Nephron (organoid): ENCODE measurements around the gene XPO6.

Source experiments
- H3K27ac Mint-ChIP-seq, 3 experiments: 2 replicates each; pipeline ENCODE4 v1.8.0; 2020; ENCODE audit warnings: mixed read lengths in 3 of 3, mild to moderate bottlenecking in 2 of 3, moderate library complexity in 1 of 3
- H3K27me3 Mint-ChIP-seq: 2 replicates; pipeline ENCODE4 v1.8.0; 2021; ENCODE audit warnings: low read depth, mild to moderate bottlenecking, moderate library complexity, mixed read lengths
- H3K36me3 Mint-ChIP-seq: 2 replicates; pipeline ENCODE4 v1.8.0; 2020; ENCODE audit warnings: low read depth, mixed read lengths
- H3K4me1 Mint-ChIP-seq: 2 replicates; pipeline ENCODE4 v1.8.0; 2020; ENCODE audit warnings: mixed read lengths
- H3K4me3 Mint-ChIP-seq, 3 experiments: 2 replicates each; pipeline ENCODE4 v1.8.0; 2020; ENCODE audit warnings: mild to moderate bottlenecking in 3 of 3, mixed read lengths in 3 of 3, moderate library complexity in 2 of 3
- H3K9me3 Mint-ChIP-seq: 2 replicates; pipeline ENCODE4 v1.8.0; 2020; ENCODE audit warnings: mixed read lengths
- TF ChIP-seq, protein P1 (sequence below), 3 experiments: fragments of 200-600 bp; sonication (generic); IDR thresholded peaks; one replicate each; pipeline ENCODE4 v1.5.0; 2021; ENCODE audit warnings: antibody characterized with exemption in 3 of 3; ENCODE audit not compliant: unreplicated experiment in 3 of 3

XPO6 gene

GRCh38 chr16:28164140-28164539 is 47.6 kb downstream of the XPO6 start:
- TF ChIP-seq, protein P1, sequence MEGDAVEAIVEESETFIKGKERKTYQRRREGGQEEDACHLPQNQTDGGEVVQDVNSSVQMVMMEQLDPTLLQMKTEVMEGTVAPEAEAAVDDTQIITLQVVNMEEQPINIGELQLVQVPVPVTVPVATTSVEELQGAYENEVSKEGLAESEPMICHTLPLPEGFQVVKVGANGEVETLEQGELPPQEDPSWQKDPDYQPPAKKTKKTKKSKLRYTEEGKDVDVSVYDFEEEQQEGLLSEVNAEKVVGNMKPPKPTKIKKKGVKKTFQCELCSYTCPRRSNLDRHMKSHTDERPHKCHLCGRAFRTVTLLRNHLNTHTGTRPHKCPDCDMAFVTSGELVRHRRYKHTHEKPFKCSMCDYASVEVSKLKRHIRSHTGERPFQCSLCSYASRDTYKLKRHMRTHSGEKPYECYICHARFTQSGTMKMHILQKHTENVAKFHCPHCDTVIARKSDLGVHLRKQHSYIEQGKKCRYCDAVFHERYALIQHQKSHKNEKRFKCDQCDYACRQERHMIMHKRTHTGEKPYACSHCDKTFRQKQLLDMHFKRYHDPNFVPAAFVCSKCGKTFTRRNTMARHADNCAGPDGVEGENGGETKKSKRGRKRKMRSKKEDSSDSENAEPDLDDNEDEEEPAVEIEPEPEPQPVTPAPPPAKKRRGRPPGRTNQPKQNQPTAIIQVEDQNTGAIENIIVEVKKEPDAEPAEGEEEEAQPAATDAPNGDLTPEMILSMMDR (IDR thresholded peaks at IDR 0.05; ENCODE audit: unreplicated experiment in 3 of 3): no peak
- no peaks in the 10 kb centered on the region for H3K9me3 Mint-ChIP-seq
- peak overlapping the region in 2 of 3 experiments; percentile 68 to 86 for H3K27ac Mint-ChIP-seq
- no peaks in the 10 kb centered on the region for H3K27me3 Mint-ChIP-seq
- H3K36me3 Mint-ChIP-seq: peaks cover 37% of the 10 kb centered on the region
- H3K4me1 Mint-ChIP-seq: peaks cover 29% of the 10 kb centered on the region
- no peak overlapping the region for H3K4me3 Mint-ChIP-seq

GRCh38 chr16:28163699-28164098 is 48.1 kb downstream of the XPO6 start:
- peak overlapping the region in 2 of 3 experiments; percentile 68 to 86 for H3K27ac Mint-ChIP-seq
- H3K4me3 Mint-ChIP-seq: no peak overlapping the region
- H3K36me3 Mint-ChIP-seq: peaks cover 32% of the 10 kb centered on the region
- no peaks in the 10 kb centered on the region for H3K9me3 Mint-ChIP-seq
- H3K27me3 Mint-ChIP-seq: no peaks in the 10 kb centered on the region
- peaks cover 31% of the 10 kb centered on the region for H3K4me1 Mint-ChIP-seq
- TF ChIP-seq, protein P1 (IDR thresholded peaks at IDR 0.05; ENCODE audit: unreplicated experiment in 3 of 3): no peak

GRCh38 chr16:28162326-28162877 is 49.4 kb downstream of the XPO6 start:
- no peak overlapping the region for H3K27ac Mint-ChIP-seq
- peaks cover 39% of the 10 kb centered on the region for H3K4me1 Mint-ChIP-seq
- no peaks in the 10 kb centered on the region for H3K9me3 Mint-ChIP-seq
- H3K27me3 Mint-ChIP-seq: no peaks in the 10 kb centered on the region
- H3K4me3 Mint-ChIP-seq: no peak overlapping the region
- TF ChIP-seq, protein P1 (IDR thresholded peaks at IDR 0.05; ENCODE audit: unreplicated experiment in 3 of 3): no peak
- peaks cover 28% of the 10 kb centered on the region for H3K36me3 Mint-ChIP-seq

DNA sequence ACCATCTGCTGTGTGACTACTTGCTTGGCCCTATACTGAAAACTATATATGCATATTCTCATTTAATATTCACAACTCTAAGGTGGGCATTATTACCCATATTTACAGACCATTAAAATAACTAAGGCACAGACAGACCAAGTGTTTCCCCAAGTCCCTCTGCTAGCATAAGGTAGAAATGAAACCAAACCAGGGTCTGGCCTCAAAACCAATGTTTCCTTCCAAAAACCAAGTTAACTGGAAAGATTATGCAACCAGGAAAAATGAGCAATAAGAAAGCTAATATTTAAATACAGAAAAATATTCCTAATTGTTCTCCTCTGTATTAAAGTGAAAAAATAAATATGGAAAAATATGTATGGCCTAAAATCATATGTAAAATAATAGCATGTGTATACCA is 50.1 kb downstream of the XPO6 start:
- Mint-ChIP-seq H3K4me3 (no peak overlapping the region), H3K27ac (no peak overlapping the region), H3K9me3 (no peaks in the 10 kb centered on the region), H3K4me1 (peaks cover 40% of the 10 kb centered on the region), H3K36me3 (peaks cover 20% of the 10 kb centered on the region), H3K27me3 (no peaks in the 10 kb centered on the region)
- TF ChIP-seq, protein P1 (IDR thresholded peaks at IDR 0.05; ENCODE audit: unreplicated experiment in 3 of 3): no peak

DNA sequence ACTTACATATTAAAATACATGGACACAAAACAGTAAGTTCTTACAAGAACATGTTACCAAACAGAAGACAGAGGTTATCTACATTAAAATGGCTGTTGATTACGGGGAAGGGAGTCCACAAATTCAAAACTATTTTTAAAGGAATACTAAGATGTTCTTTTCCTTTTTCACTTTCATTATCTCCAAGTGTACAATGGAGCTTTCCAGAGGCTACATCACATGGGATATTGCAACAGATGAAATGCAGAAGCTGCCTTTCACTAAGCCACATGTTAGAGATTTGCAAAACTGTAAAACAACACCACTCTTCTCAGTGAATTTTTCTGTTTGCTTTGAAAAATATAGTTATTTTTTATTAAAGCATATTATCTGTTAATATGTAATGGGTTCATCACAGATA is 53.6 kb downstream of the XPO6 start:
- H3K4me3 Mint-ChIP-seq: no peak overlapping the region
- no peaks in the 10 kb centered on the region for H3K9me3 Mint-ChIP-seq
- peak overlapping the region in 2 of 3 experiments; percentile 41 to 64 for H3K27ac Mint-ChIP-seq
- H3K27me3 Mint-ChIP-seq: no peaks in the 10 kb centered on the region
- peaks cover 14% of the 10 kb centered on the region for H3K36me3 Mint-ChIP-seq
- TF ChIP-seq, protein P1 (IDR thresholded peaks at IDR 0.05; ENCODE audit: unreplicated experiment in 3 of 3): no peak
- peaks cover 42% of the 10 kb centered on the region for H3K4me1 Mint-ChIP-seq

DNA sequence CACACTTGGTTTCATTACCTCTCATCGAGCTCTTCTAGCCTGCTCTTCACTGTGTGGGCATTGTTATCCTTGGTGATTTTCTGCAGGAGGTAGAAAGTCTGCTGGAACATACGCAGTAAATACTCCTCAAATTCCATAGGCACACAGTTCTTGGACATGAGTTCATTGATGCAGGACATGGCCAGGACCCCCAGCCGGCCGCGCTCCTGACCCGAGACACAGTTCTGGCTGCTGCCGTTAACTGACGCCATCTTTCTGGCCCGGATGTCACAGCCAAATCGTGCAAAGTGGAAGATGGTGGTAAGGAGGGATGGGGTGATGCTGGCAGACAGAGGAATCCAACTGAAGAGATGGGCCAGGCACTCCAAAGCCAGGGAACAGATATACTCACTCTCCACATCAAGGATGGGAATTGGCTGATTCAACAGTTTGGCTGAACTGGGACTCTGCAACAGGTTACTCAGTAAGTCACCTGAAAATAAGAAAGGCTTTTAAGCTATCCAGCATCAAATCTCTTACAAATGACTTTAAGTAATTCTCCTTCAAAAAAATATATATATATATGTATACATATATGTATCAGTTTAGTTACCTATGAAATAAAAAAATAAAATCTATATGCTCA is 55.6 kb downstream of the XPO6 start:
- H3K36me3 Mint-ChIP-seq: peaks cover 20% of the 10 kb centered on the region
- TF ChIP-seq, protein P1 (IDR thresholded peaks at IDR 0.05; ENCODE audit: unreplicated experiment in 3 of 3): no peak

More for the DNA sequence above, 55.6 kb downstream of the XPO6 start:
- Mint-ChIP-seq H3K4me1 (peaks cover 42% of the 10 kb centered on the region), H3K4me3 (no peak overlapping the region), H3K9me3 (no peaks in the 10 kb centered on the region), H3K27me3 (no peaks in the 10 kb centered on the region), H3K27ac (peak overlapping the region; percentile 2 to 64 (median 15))
